AG04449 (cell line): ENCODE data around the gene ANAPC15.

Experiments
- CTCF ChIA-PET: fragments of 350-600 bp; formaldehyde crosslinking; extraction: SDS; loops from one replicate; lab custom pipeline; 2021; ENCODE audit warnings: antibody characterized with exemption; lab: Yijun Ruan, JAX
- POLR2A ChIA-PET: fragments of 400-600, 350-600 bp; formaldehyde crosslinking; extraction: SDS; loops from one replicate; lab custom pipeline; 2020; ENCODE audit warnings: antibody characterized with exemption, inconsistent platforms; lab: Yijun Ruan, JAX
- DNase-seq: peaks from one replicate; pipeline ENCODE4 v3.0.0-alpha.2; 2010; ENCODE audit warnings: low read depth, low spot score
- H3K4me3 ChIP-seq: 2 replicates; pipeline ENCODE4 v1.5.1; 2011; ENCODE audit warnings: low read depth, mild to moderate bottlenecking, control low read depth, low read length
- CTCF ChIP-seq: IDR thresholded peaks from one replicate; pipeline ENCODE4 v1.5.1; 2011; ENCODE audit warnings: mild to moderate bottlenecking, moderate library complexity, low read length, control low read depth, inconsistent platforms; ENCODE audit not compliant: insufficient read depth; ENCODE audit errors: missing control alignments

The ANAPC15 gene

GRCh38 chr11:72120930-72121329, 8.4 kb upstream of the ANAPC15 start:
- no peak for TF ChIP-seq CTCF
- ChIA-PET CTCF (no interaction called here), POLR2A (no interaction called here)
- H3K4me3 ChIP-seq: no peak overlapping the region
- no peak for DNase-seq

GRCh38 chr11:72119198-72119597, 6.7 kb upstream of the ANAPC15 start:
- no peak for TF ChIP-seq CTCF
- CTCF ChIA-PET: interaction anchor here (1.0 to 1.9 kb wide), 2 partner anchors 25 to 65 kb away, joined by 3 to 5 read pairs; no protein-coding TSS in a partner anchor
- H3K4me3 ChIP-seq: no peak overlapping the region
- DNase-seq: no peak
- POLR2A ChIA-PET: no interaction called here

- POLR2A ChIA-PET: no interaction called here
- no peak for DNase-seq
- CTCF ChIA-PET: no interaction called here
- TF ChIP-seq CTCF: no peak
- no peak overlapping the region for H3K4me3 ChIP-seq
Observed at GRCh38 chr11:72116019-72116755, 3.7 kb upstream of the ANAPC15 start.

GRCh38 chr11:72114570-72114969, 2.1 kb upstream of the ANAPC15 start:
- no peak for TF ChIP-seq CTCF
- ChIA-PET CTCF (interaction anchor here (0.7 to 1.8 kb wide), 5 partner anchors 14 to 317 kb away, joined by 3 to 5 read pairs (median 3); no protein-coding TSS in a partner anchor), POLR2A (no interaction called here)
- no peak overlapping the region for H3K4me3 ChIP-seq
- DNase-seq: no peak

- ChIA-PET POLR2A (interaction anchor here (0.6 to 1.6 kb wide), 5 partner anchors 20 to 30 kb away, joined by 3 to 4 read pairs (median 3); no protein-coding TSS in a partner anchor), CTCF (interaction anchor here (0.6 to 3.2 kb wide), 11 partner anchors 9 to 301 kb away, joined by 3 to 19 read pairs (median 4); no protein-coding TSS in a partner anchor)
- no peak for DNase-seq
- peak overlapping the region; percentile 52 for H3K4me3 ChIP-seq
- no peak for TF ChIP-seq CTCF
Observed at GRCh38 chr11:72112978-72113808, 698 bp upstream of the ANAPC15 start.
